HG03469 (cell line): ENCODE measurements around the gene ACO2.
"Not testable (repeated sequence)": the region's sequence is repeated elsewhere in the genome, so short reads cannot be mapped to it uniquely, and the experiment has no call there.

Experiments used
- ATAC-seq: cut with Tn5 transposase; IDR thresholded peaks from one replicate; pipeline ENCODE4 v1.9.1; 2021; ENCODE audit warnings: mild to moderate bottlenecking, moderate library complexity, moderate number of reproducible peaks; ENCODE audit not compliant: unreplicated experiment

ACO2 gene

DNA sequence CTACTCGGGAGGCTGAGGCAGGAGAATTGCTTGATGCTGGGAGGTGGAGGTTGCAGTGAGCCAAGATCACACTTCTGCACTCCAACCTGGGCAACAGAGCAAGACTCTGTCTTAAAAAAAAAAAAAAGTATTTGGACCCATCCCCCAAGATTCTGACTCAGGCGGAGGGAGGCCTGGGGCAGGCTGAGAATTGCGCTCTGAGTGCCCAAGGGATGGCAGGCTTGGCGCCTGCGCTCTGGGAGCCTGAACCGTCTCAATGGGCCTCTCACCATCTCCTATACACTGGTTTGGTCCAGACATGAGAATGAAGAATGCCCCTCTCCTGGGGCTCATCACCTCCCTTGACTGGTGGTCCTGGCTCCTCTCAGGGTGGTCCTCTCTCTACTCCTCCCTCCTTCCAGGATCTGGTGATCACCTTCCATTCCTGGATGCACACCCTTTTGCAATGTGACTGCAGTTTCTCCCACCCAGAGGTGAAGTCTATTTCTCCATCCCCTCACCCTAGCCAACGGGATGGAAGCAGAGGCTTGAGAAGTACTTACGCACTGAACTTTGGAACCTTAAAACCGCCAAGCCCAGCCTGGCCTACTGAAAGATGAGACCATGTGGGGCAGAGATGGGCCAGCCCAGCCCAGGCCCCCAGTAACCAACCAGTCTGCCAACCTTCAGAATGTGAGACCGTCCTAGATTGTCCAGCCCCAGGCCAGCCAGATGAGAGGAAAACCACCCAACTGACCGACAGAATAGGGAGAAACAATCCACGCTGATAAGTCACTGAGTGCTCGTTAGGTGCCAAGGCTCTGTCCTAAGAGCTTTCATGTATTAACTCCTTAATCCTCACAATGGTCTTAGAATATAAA, 70.5 kb downstream of the ACO2 start:
- ATAC-seq = no peak

DNA sequence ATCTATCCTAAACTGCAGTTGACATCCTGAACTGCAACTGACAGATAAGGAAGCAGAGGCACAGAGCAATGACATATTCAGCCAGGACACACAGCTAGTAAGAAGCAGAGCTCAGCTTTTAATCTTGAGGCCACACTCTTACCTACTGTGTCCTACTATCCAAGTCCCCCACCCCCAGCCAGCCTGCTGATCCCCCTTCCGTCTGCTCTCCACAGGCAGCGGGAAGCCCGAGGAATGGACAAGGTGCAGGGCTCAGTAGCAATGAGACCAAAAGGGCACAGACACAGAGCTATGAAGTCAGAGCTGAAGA, 71.0 kb downstream of the ACO2 start:
- no peak for ATAC-seq

- ATAC-seq = no peak
These were observed 71.4 kb downstream of the ACO2 start for GRCh38 chr22:41540365-41540764.

DNA sequence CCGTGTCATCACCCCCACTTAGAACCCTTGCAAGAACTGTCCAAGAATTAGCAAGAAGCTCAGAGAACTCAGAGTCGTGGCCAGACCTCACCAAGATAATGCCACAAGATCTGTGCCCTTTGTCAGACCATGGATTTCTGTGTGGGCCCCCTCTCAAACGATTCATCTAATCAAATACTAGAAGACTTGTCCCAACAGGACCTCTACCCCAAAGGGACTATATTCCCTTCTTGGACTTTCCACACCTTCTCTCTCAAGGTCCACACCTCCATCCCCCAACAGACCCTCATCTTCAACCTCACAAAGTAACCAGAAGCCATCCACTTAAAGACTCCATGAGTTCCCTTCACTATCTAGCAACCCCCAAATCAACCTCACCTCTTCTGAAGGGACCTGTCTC, 72.6 kb downstream of the ACO2 start:
- ATAC-seq = no peak

DNA sequence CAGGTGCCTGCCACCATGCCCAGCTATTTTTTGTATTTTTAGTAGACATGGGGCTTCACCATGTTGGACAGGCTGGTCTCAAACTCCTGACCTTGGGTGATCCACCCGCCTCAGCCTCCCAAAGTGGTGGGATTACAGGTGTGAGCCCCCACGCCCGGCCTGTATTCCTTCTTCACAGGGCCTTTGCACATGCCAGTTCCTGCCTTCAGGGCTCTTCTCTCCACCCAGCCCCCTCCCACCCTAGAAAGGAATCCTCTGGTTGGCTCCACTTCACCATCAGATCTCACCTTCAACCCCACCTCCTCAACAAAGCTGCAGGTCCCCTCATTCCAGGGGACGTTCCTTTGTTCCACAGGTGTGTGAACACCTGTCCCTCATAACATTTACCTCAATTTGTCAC, 73.3 kb downstream of the ACO2 start:
- ATAC-seq = no peak

GRCh38 chr22:41543854-41544670, 75.1 kb downstream of the ACO2 start, which contains the start of gene POLR3H:
Gene POLR3H (minus strand): TSS chr22:41544470. CDS start chr22:41544101, 369 bp downstream.
- ATAC-seq = peak; percentile 74

DNA sequence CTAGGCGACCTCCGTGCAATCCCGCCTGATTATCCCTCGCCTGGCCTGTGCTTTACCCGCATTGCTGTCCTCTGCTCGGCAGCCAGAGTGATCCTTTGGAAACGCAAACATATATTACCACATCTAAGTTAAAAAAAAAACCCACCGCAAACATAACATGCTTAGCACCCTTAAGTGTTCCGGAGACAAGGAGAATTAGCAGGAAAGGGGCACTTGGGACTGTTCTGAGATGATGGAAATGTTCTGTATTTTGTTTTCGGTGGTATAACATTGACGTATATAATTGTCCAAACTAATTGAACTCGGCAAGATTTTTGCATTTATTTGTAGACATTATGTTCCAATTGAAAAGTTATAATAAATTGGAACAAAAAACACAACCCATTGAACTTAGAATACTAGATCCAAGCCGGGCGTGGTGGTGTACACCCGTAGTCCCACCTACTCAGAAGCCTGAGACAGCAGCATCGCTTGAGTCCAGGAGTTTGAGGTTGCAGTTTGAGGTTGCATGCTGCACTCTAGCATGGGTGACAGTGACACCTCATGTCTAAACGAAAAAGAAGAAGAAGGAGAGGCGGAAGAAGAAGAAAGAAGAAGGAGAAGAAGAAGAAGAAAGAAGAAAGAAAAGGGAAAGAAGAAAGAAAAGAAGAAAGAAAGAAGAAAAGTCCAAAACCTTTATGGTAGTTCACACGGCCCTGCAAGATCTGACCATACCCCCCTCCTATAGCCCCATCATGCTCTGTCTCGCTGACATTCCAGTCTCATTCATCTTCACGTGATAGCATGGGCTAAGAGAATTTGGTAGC, 76.0 kb downstream of the ACO2 start:
- no peak for ATAC-seq

DNA sequence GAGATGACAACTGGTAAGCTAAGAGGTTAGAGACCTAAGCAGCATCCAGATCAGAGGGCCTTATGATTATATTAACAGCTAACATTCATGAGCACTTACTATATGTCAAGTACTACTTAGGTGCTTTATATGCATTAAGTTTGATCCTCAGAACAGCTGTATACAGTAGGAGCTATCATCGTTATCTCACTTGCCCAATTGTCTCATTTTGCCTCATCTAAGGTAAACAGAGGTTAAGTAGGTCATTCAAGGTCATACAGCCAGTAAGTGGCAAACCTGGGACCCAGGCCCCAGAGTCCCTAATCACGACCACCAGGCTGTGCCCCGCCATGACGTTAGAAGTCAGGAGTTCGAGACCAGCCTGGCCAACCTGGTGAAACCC, 79.9 kb downstream of the ACO2 start:
- no peak for ATAC-seq

- ATAC-seq = no peak
These were observed 82.1 kb downstream of the ACO2 start for GRCh38 chr22:41550952-41551491.

- no peak for ATAC-seq
These were observed 83.1 kb downstream of the ACO2 start for GRCh38 chr22:41551877-41552582.

DNA sequence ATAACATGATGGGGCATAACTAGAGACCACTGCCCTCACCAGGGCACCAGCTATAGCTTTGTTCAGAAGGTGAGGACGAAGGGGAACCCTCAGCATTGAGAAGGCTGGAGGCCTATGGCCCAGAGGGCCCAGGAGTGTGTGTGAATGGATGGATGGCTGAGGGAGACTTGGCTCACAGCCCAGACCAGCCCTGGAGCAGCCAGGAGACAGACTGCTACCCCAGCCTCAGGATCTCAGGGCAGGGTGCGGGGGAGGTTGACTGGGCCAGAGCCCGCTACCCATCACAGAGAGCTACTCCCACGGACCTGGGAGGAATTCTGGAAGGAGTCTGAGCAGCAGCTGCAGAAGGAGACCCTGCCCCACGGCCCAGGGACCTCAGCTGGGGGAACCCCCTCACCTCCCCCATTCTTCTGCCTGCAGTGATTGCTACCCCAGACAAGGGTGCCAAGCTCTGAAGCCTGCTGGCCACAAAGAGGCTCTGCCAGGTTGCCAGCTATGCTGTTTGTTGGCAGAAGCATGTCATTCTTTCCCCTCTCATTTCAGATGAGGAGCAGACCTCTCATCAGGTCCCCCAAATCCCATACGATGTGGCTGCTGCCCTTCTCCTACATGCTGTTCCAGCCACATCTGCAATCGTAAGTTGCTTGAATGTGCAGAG, 86.5 kb downstream of the ACO2 start:
- no peak for ATAC-seq

- no peak for ATAC-seq
These were observed 87.6 kb downstream of the ACO2 start for GRCh38 chr22:41556561-41556960.

GRCh38 chr22:41557401-41558240, 88.7 kb downstream of the ACO2 start:
- ATAC-seq = no peak

DNA sequence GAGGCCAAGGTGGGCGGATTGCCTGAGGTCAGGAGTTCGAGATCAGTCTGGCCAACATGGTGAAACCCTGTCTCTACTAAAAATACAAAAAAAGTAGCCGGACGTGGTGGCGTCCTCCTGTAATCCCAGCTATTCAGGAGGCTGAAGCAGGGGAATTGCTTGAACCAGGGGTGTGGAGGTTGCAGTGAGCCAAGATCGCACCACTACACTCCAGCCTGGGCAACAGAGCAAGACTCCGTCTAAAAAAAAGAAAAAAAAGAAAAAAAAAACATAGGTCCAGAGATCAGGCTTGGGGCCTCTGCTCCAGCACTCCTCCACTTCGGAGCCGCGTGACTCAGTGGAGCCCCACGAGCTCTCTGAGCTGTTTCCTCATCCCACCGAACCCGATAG, 89.3 kb downstream of the ACO2 start:
- ATAC-seq = not testable (repeated sequence)

DNA sequence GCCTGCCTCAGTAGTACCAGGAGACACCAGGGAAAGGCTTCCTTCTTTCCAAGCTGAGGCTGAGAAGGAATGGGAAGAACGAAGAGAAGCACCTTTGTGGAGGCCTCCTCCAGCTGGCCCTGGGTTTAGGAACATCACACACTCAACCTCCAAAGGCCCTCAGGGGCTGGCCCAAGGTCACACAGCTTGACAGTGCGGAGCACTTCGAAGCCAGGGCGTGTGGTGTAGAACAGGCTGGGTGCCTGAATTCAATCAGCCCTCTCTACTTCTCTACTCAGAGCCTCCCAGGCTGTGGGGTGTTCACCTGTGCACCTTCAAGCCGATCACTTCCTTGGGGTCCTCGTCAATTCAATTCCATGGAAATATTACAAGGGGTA, 91.2 kb downstream of the ACO2 start:
- ATAC-seq = no peak

DNA sequence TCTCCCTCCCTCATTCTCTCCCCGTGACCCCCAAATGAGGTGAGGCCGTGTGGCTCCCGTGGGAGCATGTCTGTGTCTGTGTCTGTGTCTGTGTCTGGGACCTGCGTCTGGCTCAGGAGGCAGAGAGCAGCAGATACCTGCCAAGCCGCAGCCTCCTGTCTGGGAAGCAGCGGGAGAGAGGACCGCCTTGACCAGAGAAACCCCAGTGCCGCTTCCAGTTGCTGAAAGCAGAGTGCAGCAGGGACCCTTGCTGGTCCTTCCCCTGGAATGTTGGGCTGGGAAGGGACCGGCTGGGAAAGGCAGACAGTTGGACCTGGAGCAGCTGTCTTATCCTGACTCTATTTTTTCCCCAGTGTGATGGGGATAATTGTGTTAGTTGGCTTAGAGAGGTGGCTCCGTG, 92.4 kb downstream of the ACO2 start:
- ATAC-seq = no peak

- no peak for ATAC-seq
These were observed 92.9 kb downstream of the ACO2 start for GRCh38 chr22:41561788-41562187.

- no peak for ATAC-seq
These were observed 93.5 kb downstream of the ACO2 start for GRCh38 chr22:41562461-41562860.

- ATAC-seq = no peak
These were observed 94.3 kb downstream of the ACO2 start for GRCh38 chr22:41563051-41563711.
